ENCODE data around the gene TBC1D25.

DNA sequence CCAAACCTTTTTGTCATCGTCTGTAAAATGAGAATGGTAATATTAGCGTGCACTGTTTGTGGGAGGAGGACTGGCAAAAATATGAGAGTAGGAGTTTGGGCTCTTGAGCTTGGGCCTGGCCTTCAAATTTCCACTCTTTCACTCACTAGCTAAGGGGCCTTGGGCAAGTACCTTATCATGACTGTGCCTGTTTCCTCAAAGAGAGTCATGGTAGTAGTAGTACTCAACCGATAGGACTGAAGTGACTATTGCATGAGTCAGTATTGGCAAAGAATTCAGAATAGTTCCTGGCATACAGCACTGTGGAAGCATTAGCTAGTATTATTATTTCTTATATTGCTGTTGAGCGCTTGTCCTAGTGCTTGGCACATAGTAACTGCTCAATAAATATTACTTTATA is 18.8 kb downstream of the TBC1D25 start:
- TF ChIP-seq CTCF (IDR thresholded peaks at IDR 0.05) (no peak), POLR2A (IDR thresholded peaks at IDR 0.05) (no peak)
